HCEC 1CT (cell line): ENCODE data around the gene TCP11L2.
"Not testable (repeated sequence)": the region's sequence is repeated elsewhere in the genome, so short reads cannot be mapped to it uniquely, and the experiment has no call there.

Experiments
- DNase-seq: peaks from one replicate; pipeline ENCODE4 v3.0.0-alpha.2; 2017

The TCP11L2 gene

DNA sequence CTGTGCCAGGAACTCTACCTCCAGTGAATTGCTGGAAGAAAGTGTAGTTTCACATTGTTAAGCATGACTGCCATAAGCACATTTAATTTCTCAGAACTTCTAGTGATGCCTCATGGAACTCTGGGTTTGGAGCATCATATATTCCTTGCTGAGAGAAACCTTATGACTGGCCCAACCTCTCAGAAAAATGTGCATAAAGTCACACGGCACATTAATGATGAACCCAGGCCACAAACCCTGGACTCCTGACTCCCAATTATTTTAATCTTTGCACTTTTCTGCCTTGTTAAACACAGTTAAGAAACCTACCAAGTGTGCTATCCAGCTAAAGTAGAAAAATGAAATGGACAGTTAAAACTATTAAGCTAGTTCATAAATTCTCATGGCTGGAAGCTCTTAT is 5.6 kb downstream of the TCP11L2 start:
- no peak for DNase-seq

DNA sequence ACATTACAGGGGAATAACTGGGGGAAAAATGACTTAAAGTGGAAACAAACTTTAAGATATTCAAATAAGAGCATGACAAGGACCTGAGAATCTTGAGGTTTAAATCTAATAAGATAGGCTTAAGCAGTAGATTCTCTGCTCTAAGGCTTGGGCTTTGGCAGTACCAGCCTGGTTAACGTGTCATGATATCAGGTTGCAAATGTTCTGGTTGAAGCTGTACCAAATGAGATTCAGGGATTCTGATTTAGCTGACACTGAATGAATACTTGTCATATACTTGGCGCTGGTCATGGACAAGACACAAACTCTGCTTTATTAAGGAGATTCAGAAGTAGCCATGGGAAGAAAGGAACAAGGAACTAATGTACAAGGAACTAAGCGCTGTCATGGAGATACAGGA is 6.1 kb downstream of the TCP11L2 start:
- DNase-seq = no peak

DNA sequence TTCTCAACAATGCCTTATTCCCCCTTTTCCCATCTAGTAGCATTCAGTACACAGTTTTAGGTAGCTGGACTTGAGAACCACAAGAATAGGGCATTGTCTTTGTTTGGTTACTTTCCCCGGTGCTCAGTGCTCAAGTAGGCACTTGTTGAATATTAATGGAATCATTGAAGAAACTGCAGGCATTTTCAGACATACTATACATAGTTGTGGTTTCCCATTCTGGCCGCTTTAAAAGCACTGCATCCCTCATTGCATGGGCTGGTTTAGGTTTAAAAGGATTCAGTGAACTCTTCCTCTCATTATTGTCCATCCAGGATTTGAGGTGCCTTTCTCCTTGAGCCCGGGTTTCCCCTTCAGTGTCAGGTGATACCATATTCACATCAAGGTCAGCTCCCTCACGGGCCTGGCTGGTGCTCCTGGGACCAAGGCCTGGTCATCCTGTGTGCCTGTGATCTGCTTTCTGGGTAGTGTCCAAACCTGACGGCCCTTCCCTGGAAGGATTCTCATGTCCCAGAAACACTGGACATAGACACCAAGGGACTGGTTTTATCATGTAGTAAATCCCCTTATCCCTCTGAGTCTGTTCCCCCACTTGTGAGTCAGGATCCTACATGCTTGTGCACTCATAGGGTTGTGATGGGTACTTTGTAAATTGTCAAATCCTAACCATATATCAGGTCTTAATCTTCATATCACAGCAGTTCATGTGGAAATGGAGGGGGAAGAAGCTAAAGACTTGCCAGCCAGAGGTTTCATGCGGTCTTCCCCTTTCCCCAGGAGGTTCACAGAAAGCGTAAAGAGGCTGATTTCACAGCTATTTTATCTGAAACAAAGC is 7.4 kb downstream of the TCP11L2 start:
- DNase-seq = peak; percentile 43

DNA sequence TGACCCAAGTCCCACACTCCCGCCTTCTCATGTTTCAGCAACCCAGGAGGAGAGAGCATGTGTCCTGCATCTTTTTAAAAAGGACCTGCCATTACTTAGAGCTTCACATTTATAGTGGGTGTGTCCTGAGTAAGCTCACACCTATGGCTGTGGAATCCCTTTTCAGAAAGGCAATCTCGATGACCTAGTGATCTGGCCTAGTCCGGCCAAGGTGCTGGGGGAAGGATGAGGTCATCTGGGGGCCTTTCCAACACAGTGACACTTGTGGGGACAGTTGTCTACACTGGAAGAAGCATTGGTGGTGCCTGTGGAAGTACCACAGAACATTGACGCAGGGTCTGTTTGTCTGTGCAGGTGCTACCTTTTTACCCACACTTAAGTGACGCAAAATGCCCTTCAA is 8.2 kb downstream of the TCP11L2 start:
- no peak for DNase-seq

DNA sequence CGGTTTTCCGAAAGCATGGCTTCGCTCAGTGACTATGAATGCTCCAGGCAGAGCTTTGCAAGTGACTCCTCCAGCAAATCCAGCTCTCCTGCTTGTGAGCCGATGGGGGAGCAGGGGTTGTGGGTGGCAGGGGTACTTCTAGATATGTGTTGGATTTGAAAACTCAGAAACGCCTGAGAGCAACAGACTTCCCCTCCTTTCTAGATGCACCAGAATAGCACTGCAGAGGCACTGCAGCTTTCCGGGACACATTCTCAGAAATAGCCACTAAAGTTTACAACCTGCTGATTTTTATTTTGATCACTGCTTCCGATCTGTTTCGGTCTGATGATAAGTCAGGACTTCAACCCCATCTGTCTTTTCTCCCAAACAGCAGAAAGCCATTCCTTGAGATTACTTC is 8.6 kb downstream of the TCP11L2 start:
- DNase-seq = no peak

DNA sequence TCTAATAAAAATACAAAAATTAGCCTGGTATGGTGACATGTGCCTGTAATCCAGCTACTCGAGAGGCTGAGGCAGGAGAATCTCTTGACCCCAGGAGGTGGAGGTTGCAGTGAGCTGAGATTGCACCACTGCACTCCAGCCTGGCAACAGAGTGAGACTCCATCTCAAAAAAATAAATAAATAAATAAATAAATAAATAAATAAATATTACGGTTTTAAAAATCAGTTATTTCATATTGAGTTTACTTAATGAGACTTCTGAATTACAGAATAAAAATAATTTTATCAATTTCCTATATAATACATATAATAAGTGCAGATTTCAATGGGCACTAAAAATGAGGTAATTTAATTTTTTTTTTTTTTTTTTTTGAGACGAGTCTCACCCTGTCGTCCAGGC is 10.9 kb downstream of the TCP11L2 start:
- not testable (repeated sequence) for DNase-seq

DNA sequence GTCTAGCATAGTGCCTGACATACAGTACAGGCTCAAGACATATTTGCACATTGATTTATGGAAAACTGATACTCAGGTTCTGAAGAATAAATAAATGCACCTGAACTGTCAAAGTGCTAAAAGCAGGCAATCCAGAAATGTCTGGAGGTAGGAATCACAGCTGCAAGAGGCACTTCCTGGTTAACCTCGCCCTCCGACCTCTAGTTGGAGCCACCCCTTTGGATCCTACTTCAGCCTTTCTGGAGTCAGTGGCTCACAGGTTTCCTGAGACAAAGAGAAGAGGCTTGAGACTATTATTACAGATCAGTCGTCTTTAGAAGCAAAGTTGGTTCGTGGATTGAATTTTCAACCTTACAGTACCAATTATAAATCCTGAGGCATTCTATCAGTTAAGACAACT is 13.0 kb downstream of the TCP11L2 start:
- DNase-seq = no peak

DNA sequence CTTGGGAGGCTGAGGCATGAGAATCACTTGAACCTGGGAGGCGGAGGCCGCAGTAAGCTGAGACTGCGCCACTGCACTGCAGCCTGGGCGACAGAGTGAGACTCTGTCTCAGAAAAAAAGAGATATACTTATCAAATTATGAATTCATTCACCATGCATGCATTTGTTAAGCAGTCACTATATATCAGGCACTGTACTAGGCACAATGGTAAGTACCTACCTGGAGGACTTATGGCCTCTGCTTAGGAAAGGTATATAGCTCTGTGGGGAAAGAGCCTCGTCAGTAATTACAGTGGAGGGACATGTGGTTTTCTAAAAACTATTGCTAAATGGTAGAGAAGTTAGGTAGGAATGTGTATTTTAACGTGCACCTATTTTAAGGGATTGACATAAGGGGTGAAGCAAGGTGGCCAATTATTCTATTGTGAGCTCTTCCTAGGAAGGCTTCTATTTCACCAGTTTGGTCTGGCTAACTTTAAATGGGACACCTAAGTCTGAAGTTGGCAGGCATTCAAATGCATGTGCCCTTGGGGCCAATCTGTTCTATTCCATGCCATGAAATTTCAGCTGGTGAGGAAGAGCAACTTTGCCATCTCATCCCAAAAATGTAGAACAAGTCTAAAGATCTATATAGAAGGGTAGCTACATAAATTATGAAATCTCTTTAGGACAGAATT is 15.0 kb downstream of the TCP11L2 start:
- no peak for DNase-seq

DNA sequence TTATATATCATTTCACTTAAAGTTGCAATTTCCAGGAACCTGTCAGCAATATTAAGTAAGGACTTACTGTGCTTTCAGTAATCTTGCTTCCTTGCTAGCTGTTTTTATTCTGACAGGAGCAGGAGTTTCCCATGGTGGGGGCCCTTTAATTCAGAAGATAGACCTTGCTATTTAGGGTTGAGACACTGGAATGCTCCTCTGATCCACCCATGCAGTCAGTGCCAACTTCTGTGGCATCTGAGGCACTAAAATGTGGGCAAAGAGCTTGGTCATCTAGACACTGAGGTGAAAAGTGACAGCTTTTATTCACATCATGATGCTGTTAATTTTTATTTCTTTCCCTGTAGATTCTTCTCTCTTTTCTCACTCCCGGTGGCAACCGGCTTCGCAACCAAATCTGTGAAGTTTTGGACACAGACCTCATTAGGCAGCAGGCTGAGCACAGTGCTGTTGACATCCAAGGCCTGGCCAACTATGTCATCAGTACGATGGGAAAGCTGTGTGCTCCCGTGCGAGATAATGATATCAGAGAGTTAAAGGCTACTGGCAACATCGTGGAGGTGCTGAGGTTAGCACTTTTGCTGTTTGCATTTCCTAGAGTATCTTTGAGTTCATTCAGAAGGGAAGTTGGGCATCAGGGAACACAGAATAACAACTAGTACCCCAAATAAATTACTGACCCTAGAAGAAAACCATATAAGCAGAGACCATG is 18.8 kb downstream of the TCP11L2 start:
- DNase-seq = no peak

DNA sequence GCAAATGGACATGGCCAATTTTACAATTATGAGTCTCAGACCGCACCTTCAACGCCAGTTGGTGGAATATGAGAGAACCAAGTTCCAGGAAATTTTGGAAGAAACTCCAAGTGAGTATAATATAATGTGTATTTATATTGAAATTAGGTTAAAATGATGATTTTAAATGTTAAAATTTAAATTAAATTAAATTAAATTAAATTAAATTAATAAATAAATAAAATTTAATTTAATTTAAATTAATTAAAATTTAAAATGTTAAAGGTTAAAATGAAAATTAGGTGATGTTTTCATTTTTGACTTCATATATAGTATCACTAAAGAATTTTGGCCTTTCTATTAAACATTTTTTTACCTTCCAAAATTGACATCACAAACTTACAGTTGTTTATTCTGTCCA is 21.0 kb downstream of the TCP11L2 start:
- no peak for DNase-seq

DNA sequence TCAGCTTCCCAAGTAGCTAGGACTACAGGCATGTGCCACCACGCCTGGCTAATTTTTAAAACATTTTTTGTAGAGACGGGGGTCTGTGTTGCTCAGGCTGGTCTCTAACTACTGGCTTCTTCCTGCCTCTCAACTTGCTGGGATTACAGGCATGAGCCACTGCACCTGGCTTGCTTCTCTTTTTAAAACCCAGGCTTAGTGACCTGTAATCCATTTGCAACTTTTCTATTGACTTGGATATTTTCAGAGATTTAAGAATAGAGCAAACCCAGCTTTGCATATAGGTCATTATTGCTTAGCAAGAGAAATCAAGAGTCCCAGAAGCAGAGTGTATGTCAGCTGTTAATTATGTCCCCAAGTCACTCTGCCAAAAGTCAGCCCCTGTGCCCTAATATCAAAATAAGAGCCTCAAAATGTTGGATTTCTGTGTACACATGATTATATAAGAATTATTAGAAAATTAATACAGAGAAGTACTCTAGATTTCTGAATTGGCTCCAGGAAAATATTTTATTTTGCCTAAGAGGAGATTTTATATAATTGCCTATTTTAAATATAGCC is 24.9 kb downstream of the TCP11L2 start:
- DNase-seq = no peak

DNA sequence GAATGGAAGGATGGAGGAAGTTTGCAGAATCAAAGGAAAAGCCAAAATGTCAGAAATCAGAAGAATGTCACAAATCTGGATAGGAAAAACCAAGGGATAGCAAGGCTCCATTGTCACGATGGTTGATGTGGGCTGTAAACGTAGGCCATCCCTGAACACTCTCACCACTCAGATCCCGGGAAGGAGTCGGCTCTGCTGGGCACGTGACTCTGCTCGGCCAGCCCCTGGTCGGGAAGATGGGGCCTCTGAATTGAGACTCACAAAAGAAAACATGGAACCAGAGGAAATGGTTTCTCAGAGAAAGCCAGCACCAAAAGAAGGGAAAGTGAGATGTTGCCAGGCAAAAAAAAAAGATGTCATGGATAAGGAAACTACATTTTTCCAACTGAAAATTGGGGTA is 26.2 kb downstream of the TCP11L2 start:
- no peak for DNase-seq

DNA sequence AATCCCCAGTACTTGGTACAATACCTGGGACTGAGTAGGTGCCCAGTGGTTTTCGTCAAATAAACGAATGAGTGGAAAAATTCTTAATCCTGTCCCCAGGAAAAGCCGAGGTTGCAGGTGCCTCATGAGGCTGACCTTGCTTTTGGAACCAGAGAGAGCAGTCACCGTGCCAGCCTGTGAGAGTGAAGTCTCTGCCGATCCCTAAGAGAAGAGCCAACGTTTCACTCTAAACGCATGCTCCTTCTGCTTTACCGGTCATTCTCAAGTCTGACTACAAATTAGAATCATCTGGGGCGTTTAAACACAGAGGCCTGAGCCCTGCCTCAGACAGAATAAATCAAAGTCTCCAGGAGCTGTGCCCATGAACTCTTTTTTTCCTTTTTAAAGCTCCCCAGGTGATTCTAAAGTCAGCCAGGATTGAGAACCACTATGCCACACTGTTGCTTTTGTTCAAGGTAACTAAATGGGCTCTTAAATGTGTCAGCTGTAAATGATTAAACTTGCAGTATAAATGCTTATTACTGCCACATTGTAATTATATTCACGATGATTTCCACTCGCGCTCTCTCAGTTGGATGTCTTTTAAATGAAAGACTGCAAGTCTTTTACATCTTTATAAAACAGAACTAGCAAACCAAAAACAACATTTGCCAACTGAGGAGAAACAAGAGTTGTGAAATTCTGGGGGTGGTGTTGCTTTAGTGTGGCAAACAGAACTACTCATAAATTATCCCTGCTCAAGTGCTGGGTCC is 26.9 kb downstream of the TCP11L2 start:
- DNase-seq = no peak

DNA sequence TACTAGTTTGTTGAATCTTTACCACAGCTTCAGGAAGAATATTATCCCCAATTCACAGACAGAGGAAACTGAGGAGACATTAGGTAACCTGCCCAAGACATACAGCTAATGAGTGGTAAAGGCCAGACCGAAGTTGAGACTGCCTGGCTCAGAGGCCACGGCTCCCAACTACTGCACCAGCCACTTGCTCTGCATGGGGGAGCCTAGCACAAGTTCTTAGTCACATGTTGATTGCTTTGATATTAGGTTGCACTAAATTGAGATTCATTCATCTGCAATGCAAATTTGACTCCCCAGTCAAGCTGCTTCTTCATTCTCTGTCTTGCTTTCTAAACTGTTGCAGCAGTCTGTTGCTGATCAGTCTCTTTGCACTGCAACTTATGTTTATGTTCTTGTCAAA is 29.1 kb downstream of the TCP11L2 start:
- DNase-seq = no peak

DNA sequence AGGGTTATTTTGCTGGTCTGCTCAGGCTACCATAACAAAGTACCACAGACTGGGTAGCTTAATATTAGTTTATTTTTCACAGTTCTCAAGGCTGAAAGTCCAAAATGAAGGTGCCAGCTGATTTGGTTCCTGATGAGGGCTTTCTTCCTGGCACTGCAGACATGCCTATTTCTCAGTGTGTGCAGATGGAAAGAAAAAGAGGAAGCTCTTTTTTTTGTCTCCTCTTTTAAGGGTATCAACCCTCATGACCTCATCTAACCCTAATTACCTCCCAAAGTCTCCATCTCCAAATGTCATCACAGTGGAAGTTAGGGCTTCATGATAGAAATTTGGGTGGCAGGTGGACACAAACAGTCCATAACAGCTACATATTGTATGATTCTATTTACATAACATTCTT is 30.0 kb downstream of the TCP11L2 start:
- no peak for DNase-seq

DNA sequence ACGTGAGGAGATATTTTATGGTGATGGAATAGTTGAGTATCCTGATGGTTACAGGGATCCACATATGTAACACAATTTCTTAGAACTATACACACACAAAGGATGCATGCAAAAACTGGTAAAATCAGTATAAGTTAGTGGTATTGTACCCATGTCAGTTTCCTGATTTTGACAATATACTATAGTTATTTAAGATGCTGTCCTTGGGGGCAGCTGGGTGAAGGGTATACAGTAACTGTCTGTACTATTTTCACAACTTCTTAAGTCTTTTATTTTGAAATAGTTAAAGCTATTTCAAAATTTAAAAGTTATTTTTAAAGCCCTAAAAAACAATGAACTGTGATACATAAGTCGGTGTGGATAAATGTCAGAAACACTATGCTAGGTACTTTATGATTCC is 30.5 kb downstream of the TCP11L2 start:
- DNase-seq = no peak

DNA sequence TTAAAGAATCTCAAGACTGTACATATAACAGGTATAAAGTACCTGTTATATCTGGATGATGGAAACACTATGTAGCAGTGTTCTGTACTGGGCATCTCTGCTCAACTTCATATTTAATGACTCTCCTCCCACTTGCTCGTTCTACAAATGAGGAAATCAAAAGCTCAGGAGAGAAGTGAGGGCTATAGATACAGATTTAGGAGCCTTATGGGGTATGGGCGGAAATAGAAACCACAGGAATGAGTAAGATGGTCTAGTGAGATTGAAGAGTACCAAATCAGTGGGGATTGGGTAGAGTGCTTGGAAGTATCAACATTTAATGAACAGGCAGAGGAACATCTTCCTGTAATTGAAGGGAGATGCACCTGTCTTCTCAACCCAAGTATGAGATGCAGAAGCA is 31.2 kb downstream of the TCP11L2 start:
- DNase-seq = no peak

DNA sequence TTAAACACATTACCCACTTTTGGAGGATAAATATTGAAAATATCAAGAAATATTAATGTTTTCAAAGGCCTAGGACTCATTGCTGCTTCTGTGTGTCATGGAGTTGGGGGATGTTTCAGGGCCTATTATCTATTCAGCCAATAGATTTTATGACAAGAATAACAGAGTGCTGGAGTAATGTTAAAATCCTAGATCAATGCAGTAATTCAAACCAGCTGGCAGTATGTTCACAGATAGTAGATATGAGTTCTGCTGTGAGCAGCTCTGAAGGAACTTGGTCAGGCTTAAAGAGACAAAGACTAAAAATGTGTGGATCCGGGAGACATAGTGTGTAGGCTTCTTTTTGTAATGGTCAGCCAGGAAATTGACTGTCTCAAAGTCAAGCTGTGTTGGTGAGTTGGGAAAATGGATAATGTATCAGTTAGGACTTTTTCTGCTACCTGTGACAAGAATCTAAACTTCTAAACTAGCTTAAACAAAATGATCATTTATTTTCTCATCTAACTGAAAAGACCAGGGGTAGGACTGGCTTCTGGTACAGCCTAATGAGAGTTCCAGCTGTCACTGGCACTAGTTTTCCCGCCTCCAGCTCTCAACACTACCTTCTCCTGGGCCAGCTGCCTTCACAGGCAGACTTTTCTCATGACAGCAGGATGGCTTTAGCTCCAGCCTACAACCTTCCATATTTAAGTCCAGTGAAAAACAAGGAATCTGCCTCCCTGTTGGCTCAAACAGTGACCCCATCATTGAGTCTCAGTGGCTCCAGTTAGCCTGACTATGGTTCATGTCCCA is 38.7 kb downstream of the TCP11L2 start:
- no peak for DNase-seq

DNA sequence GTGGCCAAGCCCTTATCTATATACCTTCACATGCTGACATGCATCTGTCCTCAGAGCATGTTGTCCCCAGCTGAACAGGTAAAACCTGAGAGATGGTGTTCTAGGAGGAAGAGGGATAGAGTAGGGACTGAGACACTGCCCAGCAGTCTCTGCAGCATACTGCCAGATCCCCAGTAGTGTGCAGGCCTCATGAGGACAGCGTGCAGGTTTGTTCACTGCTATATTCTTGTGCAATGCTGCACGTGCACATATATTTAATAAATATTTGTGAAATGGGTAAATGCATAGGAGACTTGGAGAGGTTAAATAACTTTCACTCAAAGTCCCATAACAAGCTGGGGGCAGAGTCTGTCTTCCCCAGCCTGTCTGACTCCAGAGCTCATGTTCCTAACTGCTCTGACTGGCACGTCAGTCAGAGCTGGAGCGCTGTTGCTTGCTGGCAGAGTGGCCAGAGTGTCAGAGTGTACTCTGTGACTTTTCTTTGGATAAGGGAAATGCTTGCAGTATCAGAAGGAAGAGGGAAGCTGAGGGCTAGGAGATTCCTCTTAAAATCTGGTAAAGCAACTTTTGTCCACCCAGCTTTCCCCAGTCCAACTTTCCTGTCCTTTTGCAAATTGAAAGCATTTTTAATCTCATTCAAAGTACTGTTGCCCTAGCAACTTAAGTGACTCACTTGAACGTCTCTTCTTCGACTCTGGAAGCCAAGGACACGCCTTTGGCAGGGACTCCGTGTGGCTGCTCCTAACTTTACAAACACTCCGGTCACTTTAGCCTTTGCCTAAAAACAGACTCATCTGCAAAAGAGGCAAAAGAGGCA is 40.1 kb downstream of the TCP11L2 start:
- peak; percentile 62 for DNase-seq

DNA sequence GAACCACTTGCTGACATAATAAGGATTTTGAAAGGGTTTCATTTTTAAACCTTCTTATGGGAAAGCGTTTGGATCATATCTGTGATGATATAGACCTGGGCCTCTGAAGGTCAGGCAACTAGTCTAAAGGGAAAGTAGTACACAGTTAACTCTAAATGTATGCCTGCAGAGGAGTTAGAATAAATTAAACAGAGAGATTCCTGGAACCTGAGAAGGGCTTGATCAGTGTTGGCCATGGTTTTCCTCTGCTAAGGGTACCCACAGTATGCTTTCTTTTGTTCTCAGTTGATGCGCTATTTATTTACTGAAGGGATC is 40.6 kb downstream of the TCP11L2 start:
- no peak for DNase-seq

DNA sequence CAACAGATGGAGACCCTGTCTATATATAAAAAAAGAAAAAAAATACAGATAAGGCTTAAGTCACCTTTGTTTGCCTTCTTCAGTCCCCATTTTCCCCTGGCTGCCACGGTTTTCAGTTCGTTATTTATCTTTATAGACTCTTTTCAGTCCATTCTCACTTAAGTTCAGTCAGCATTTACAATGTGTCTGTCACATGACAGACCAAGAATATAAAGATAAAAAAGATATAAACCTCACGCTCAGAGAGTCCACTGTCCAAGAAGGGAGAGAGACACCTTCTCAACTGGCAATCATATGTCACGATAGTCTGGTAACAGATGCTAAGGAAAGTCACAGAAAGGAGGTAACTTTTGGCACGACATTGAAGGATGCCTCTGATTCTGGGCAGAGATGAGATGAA is 41.6 kb downstream of the TCP11L2 start:
- no peak for DNase-seq
